ENCODE measurements around the gene MAP2.

DNA sequence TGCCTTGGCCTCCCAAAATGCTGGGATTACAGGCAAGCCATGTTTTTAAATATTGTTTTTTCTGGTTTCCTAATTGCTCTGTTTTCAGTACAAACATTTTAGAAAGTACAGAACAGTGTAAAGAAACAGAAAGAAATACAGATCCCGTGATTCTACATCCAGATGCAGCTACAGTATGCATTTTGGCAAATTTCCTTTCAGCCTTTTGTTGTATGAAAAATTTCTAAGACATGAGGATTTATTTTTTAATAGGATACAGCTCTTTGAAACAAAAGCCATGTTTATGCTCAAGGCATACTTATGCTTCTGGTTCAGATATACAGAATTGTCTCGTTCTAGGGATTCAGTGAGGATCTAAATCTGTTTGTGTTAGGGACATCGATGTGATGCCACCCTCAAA is 109.5 kb downstream of the MAP2 start:
- TF ChIP-seq, protein P1, sequence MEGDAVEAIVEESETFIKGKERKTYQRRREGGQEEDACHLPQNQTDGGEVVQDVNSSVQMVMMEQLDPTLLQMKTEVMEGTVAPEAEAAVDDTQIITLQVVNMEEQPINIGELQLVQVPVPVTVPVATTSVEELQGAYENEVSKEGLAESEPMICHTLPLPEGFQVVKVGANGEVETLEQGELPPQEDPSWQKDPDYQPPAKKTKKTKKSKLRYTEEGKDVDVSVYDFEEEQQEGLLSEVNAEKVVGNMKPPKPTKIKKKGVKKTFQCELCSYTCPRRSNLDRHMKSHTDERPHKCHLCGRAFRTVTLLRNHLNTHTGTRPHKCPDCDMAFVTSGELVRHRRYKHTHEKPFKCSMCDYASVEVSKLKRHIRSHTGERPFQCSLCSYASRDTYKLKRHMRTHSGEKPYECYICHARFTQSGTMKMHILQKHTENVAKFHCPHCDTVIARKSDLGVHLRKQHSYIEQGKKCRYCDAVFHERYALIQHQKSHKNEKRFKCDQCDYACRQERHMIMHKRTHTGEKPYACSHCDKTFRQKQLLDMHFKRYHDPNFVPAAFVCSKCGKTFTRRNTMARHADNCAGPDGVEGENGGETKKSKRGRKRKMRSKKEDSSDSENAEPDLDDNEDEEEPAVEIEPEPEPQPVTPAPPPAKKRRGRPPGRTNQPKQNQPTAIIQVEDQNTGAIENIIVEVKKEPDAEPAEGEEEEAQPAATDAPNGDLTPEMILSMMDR (conservative IDR thresholded peaks at IDR 0.05; ENCODE audit: low read depth in 2 of 2) = no peak
- TF ChIP-seq ZNF331 (CRISPR knock-in tag; IDR thresholded peaks at IDR 0.05; ENCODE audit: low read depth) (no peak), POLR2AphosphoS5 (IDR thresholded peaks at IDR 0.05; ENCODE audit: low read depth) (no peak), EZH2 (IDR thresholded peaks at IDR 0.05; ENCODE audit: low read depth, unreplicated experiment) (no peak), EZH2phosphoT487 (IDR thresholded peaks at IDR 0.05; ENCODE audit: unreplicated experiment) (no peak)

Measured in GM23338 (cell line).